GM18508 (cell line): ENCODE data around the gene NSUN4.
"Not testable (repeated sequence)": the region's sequence is repeated elsewhere in the genome, so short reads cannot be mapped to it uniquely, and the experiment has no call there.

Experiments used
- ATAC-seq: cut with Tn5 transposase; IDR thresholded peaks from one replicate; pipeline ENCODE4 v1.9.1; 2021; ENCODE audit warnings: moderate number of reproducible peaks; ENCODE audit not compliant: insufficient read depth, unreplicated experiment

The NSUN4 gene

GRCh38 chr1:46325285-46326076, 15.1 kb upstream of the NSUN4 start:
- ATAC-seq, result not testable (repeated sequence)

GRCh38 chr1:46328182-46328581, 12.4 kb upstream of the NSUN4 start:
- ATAC-seq, result not testable (repeated sequence)

DNA sequence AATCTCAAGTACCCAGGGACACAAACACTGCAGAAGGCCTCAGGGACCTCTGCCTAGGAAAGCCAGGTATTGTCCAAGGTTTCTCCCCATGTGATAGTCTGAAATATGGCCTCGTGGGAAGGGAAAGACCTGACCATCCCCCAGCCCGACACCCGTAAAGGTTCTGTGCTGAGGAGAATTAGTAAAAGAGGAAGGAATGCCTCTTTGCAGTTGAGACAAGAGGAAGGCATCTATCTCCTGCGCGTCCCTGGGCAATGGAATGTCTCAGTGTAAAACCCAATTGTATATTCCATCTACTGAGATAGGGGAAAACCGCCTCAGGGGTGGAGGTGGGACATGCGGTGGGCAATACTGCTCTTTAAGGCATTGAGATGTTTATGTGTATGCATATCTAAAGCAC, 10.8 kb upstream of the NSUN4 start:
- not testable (repeated sequence) for ATAC-seq

DNA sequence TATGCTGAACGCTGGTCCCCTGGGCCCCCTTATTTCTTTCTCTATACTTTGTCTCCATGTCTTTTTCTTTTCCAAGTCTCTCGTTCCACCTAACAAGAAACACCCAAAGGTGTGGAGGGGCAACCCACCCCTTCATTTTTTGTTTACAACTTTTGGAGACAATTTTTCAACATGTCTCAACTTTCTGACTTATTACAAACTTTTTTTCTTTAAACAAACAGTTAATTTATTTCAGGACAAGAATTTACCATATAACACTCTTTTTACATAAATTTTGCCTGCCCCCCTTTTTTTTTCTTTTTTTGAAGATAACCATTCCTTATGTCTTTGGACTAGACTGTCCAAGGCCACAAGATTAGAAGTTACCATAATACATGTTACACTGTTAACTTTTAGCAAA, 10.2 kb upstream of the NSUN4 start:
- ATAC-seq, result not testable (repeated sequence)

DNA sequence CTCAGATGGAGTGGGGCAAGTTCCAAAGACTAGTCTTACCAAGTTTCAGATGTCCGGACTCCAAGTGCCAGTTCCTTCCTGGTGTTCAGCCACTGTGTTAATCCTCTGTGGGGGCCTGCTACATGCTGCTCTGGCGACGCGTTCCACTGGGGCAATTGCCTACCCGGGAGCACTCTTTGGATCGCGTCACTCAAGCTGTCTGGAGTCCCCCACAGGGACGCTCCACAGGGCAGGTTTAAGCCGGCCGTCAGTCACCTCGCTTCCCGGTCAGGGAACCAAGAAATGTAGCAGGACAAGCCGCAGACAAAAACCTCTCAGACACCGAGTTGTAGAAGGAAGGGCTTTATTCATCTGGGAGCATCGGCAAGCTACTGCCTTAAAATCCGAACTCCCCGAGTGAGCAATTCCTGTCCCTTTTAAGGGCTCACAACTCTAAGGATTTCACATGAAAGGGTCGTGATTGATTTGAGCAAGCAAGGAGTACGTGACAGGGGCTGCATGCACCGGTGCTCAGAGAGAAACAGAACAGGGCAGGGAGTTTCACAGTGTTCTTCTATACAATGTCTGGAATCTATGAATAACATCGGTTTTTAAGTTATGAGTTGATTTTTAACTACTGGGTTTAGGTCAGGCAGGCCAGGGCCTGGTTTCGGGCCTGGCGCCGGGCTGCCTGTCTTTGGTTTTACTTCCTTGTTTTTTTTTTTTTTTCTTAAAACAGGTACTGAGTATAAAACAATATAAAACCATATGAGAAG, 8.6 kb upstream of the NSUN4 start:
- not testable (repeated sequence) for ATAC-seq

- ATAC-seq, result no peak
These were observed 7.1 kb upstream of the NSUN4 start for GRCh38 chr1:46333300-46334029.

DNA sequence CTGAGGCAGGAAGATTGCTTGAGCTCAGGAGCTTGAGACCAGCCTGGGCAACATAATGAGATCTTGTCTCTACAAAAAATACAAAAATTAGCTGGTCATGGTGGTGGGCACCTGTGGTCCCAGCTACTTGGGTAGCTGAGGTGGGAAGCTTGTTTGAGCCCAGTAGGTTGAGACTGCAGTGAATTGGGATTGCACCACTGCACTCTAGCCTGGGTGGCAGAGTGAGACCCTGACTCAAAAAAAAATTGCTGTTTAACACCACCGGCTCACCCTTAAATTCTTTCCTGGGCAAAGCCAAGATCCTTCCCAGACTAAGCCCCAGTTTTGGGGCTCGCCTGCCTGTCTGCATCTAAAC, 6.6 kb upstream of the NSUN4 start:
- ATAC-seq, result no peak

DNA sequence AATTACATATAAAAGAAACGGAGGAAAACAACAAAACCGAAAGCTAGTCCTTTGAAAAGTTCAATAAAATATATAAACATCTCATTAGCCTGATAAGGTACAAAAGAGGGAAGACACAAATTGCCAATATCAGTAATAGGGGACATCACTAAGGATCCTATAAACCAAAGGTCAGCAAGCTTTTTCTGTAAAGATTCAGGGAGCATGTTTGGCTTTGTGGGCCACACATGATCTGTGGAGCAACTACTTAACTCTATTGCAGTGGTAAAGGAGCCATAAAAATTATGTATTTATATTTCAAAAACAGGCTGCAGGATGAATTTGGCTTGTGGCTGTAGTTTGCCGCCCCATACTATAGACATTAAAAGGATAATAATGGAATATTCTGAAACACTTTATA, 5.5 kb upstream of the NSUN4 start:
- no peak for ATAC-seq

DNA sequence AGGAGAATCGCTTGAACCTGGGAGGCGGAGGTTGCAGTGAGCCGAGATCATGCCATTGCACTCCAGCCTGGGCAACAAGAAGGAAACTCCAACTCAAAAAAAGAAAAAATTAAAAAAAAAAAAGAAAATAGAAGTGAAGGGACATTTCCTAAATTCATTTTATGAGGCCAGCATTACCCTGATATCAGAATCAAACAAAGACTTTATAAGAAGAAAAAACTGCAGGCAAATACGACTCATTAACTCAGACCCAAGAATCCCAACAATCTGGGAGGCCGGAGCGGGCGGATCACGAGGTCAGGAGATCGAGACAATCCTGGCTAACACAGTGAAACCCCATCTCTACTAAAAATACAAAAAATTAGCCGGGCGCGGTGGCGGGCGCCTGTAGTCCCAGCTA, 3.2 kb upstream of the NSUN4 start:
- not testable (repeated sequence) for ATAC-seq

DNA sequence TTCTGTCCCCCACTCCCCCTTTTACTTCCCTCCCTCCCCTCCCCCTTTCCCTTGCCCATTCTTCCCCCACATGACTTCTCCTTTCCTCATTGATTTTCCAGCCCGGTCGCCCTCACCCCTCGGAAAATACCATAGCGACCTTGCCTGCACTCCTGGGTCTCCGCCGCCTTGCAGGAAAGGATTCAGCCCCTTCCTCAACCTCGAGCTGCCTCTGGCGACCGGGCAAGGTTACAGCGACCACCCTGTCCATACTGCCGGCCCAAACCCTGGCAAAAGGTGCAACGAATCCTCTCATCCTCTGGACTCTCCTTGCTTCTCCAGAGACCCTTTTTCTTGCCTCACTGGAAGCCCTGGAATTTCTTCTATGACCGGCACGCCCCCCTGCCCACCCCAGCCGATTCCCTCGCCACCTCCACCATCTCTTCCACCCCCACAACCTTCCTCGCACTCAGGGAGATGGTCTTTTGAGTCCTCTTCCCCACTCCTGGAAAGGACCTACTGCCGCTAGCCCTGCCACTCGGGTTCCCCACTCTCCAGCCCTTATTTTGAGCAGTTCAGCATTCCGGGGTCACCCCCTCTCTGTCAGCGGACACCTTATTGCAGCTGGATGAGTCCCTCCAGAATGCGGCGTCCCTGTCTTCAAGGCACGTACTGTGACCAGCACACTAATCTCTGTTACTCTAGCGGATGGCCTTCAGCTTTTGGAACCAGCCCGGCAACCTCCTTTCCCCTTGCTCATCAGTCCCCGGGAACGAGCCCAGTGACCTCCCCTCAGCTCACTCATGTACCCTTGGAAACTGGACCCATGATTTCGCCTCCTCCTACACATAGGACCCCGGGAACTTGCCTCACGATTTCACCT, 846 bp downstream of the NSUN4 start:
- ATAC-seq, result no peak

- no peak for ATAC-seq
These were observed 1.6 kb downstream of the NSUN4 start for GRCh38 chr1:46342084-46342656.

DNA sequence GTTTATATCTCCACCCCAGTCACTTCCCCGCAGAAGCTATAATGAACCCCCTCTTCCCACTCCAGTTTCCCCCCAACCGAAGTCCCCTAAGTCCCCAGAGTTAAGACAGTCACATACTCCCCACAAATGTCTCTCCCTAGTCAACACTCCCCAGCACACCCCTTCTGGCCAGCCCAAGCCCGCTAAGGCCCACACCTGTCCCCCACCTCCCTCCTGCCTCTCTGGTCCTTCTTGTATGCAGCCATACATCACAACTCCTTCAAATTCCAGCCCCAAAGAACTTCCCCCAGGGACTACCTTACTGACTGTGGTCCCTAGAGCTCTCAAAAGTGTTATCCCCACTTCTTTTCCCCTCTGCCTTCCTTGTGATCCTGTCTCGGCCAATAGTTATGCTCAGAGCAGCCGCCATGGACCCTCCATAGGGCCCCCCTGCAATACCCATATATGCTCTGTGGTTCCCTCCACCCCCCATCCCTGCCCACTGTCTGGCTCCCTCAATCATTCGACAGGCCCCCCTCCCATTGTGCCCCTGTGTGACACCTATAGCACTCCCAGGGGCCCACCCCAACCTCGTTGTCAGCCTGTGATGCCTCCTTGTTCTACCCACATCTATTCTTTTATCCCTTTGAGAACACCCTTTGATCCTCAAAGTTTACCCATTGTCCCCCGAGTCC, 2.2 kb downstream of the NSUN4 start:
- ATAC-seq, result no peak

GRCh38 chr1:46343351-46343695, 2.7 kb downstream of the NSUN4 start:
- no peak for ATAC-seq

DNA sequence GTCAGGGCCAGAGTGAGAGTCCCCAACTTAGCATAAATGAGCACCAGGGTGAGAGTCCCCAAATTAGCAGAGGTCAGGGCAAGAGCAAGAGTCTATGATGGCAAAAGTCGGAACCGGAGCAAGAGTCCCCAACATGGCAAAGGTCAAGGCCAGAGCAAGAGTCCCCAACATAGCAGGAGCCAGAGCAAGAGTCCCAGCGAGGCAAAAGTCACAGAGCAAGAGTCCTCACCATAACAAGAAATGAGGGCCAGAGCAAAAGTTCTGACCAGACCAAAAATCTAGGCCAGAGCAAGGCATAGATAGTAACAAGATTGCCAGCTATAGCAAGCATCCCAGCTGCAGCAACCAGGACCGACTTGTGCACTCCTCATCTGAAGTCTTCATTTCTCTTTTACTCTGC, 3.1 kb downstream of the NSUN4 start:
- no peak for ATAC-seq

GRCh38 chr1:46344481-46344880, 3.9 kb downstream of the NSUN4 start:
- ATAC-seq, result no peak

- no peak for ATAC-seq
These were observed 4.7 kb downstream of the NSUN4 start for GRCh38 chr1:46345281-46345680.

DNA sequence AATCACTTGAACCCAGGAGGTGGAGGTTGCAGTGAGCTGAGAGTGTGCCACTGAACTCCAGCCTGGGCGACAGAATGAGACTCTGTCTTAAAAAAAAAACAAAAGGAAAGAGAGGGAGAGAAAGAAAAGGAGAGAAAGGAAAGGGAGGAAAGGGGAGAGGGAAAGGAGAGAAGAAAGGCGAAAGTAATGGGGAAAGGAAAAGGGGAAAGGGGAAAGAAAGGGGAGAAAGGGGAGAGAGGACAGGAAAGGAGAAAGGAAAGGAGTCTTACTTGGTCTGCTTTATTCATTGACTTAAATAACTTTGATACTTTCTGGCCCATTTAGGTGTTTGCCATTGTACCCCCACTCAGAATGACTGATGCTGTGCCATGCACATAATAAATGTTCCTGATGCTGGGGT, 11.8 kb downstream of the NSUN4 start:
- no peak for ATAC-seq

DNA sequence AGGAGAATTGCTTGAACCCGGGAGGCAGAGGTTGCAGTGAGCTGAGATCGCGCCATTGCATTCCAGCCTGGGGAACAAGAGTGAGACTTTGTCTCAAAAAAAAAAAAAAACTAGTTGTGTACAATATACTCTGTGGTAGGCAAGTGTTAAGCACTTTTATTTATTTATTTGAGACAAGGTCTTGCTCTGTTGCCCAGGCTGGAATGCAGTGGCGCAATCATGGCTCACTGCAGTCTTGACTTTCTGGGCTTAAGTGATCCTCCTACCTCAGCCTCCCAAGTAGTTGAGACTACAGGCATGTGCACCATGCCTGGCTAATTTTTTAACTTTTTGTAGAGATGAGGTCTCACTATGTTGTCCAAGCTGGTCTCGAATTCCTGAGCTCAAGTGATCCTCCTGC, 15.3 kb downstream of the NSUN4 start:
- not testable (repeated sequence) for ATAC-seq

DNA sequence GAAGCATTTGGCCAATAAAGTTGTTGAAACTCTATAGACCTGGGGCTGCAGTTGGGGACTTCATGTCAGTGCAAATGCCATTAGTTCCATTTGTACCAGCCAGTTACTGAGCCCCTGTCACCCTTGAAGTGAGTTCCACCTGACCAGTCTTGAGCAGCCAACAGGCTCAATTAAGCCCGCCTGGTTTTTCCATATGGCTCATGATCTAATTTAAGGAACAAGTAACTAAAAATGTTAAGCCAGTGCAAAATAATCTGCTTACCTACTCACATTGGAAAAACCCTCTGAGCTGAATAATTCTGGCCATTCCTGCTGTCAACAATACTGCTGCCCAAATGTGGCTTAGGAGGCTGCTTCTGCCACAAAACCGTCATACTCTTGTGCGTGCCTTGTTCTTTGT, 21.6 kb downstream of the NSUN4 start:
- ATAC-seq, result no peak
